Large intestine (tissue), 3 donors: ENCODE results near the gene ABCD3. TPM values are rescaled to one million over a fixed set of nuclear protein-coding genes. Genes with fewer than 3 reads are reported as not detected.

Experiments used
- DNase-seq, 2 donors: peaks; one replicate each; pipeline versions ENCODE4 v3.0.0 to v3.0.0-alpha.2; 2013
- H3K27ac ChIP-seq: one replicate; pipeline ENCODE4 v1.5.1; 2013; ENCODE audit warnings: low read length
- H3K27me3 ChIP-seq: 2 replicates; pipeline ENCODE4 v1.6.1; 2013; ENCODE audit warnings: low read length; ENCODE audit not compliant: control insufficient read depth, insufficient read depth
- H3K36me3 ChIP-seq: 2 replicates; pipeline ENCODE4 v1.6.1; 2013; ENCODE audit warnings: low read length; ENCODE audit not compliant: control insufficient read depth, insufficient read depth
- H3K4me1 ChIP-seq: one replicate; pipeline ENCODE4 v1.6.1; 2013; ENCODE audit warnings: low read length; ENCODE audit not compliant: control insufficient read depth, insufficient read depth
- H3K4me3 ChIP-seq: one replicate; pipeline ENCODE4 v1.5.1; 2013; ENCODE audit warnings: low read length
- H3K9me3 ChIP-seq: one replicate; pipeline ENCODE4 v1.6.1; 2013; ENCODE audit warnings: mild to moderate bottlenecking, low read depth, low read length, moderate library complexity; ENCODE audit not compliant: control insufficient read depth
- WGBS: methylation state at CpG from one replicate; pipeline ENCODE4 v1.1.5; 2013; ENCODE audit warnings: low lambda C conversion rate; ENCODE audit not compliant: insufficient coverage; 5-methylcytosine and 5-hydroxymethylcytosine counted together
- polyA plus RNA-seq: library from polyadenylated mRNA; unstranded; fragments of 120-200 nt; gene quantifications from one replicate; pipeline ENCODE4 v1.2.1, GENCODE V29; 2013

ABCD3 gene
- polyA plus RNA-seq, 1 donor, result 43.1 TPM

- peaks cover 7% of the 10 kb centered on the region for H3K4me1 ChIP-seq
- no peaks in the 10 kb centered on the region for H3K27me3 ChIP-seq
- H3K4me3 ChIP-seq, result no peak overlapping the region
- DNase-seq, result no peak
- no CpG with 5 or more reads among the region's 4 CpGs for WGBS
- H3K27ac ChIP-seq, result no peak overlapping the region
- H3K9me3 ChIP-seq, result no peaks in the 10 kb centered on the region
- H3K36me3 ChIP-seq, result no peaks in the 10 kb centered on the region
Observed at GRCh38 chr1:94543893-94544635, 125.9 kb downstream of the ABCD3 start.

- no peaks in the 10 kb centered on the region for H3K36me3 ChIP-seq
- peaks cover 7% of the 10 kb centered on the region for H3K4me1 ChIP-seq
- H3K4me3 ChIP-seq, result no peak overlapping the region
- H3K27me3 ChIP-seq, result no peaks in the 10 kb centered on the region
- H3K9me3 ChIP-seq, result no peaks in the 10 kb centered on the region
- no peak for DNase-seq
- H3K27ac ChIP-seq, result no peak overlapping the region
- WGBS, result 93% methylated on average over 2 of the region's 4 CpGs
Observed at GRCh38 chr1:94544706-94545490, 126.7 kb downstream of the ABCD3 start.

GRCh38 chr1:94549706-94550105 lies 131.5 kb downstream of the ABCD3 start:
- no peak overlapping the region for H3K4me3 ChIP-seq
- no peak for DNase-seq
- WGBS, result 100% methylated on average over 1 of the region's 5 CpGs
- H3K27me3 ChIP-seq, result no peaks in the 10 kb centered on the region
- peaks cover 29% of the 10 kb centered on the region for H3K4me1 ChIP-seq
- H3K27ac ChIP-seq, result no peak overlapping the region
- H3K36me3 ChIP-seq, result no peaks in the 10 kb centered on the region
- H3K9me3 ChIP-seq, result no peaks in the 10 kb centered on the region

GRCh38 chr1:94550396-94550795 lies 132.2 kb downstream of the ABCD3 start:
- Histone ChIP-seq H3K4me3 (no peak overlapping the region), H3K27ac (peak overlapping the region; percentile 66), H3K36me3 (no peaks in the 10 kb centered on the region), H3K9me3 (no peaks in the 10 kb centered on the region), H3K4me1 (peaks cover 29% of the 10 kb centered on the region), H3K27me3 (no peaks in the 10 kb centered on the region)
- no CpG with 5 or more reads among the region's 6 CpGs for WGBS
- DNase-seq, result no peak

- Histone ChIP-seq H3K27ac (peak overlapping the region; percentile 66), H3K27me3 (no peaks in the 10 kb centered on the region), H3K4me1 (peaks cover 29% of the 10 kb centered on the region), H3K9me3 (no peaks in the 10 kb centered on the region), H3K4me3 (no peak overlapping the region), H3K36me3 (no peaks in the 10 kb centered on the region)
- WGBS, result 20% methylated on average over 1 of the region's 5 CpGs
- peak; percentile 43 to 71 for DNase-seq
Observed at GRCh38 chr1:94550800-94551241, 132.6 kb downstream of the ABCD3 start.

GRCh38 chr1:94551449-94551848 lies 133.3 kb downstream of the ABCD3 start:
- Histone ChIP-seq H3K9me3 (no peaks in the 10 kb centered on the region), H3K4me3 (no peak overlapping the region), H3K4me1 (peaks cover 29% of the 10 kb centered on the region), H3K36me3 (no peaks in the 10 kb centered on the region), H3K27ac (no peak overlapping the region), H3K27me3 (no peaks in the 10 kb centered on the region)
- no peak for DNase-seq
- WGBS, result 86% methylated on average over 1 of the region's 7 CpGs

- DNase-seq, result peak in 1 of 2 donors; percentile 60
- peaks cover 29% of the 10 kb centered on the region for H3K4me1 ChIP-seq
- no peaks in the 10 kb centered on the region for H3K9me3 ChIP-seq
- no peaks in the 10 kb centered on the region for H3K36me3 ChIP-seq
- no CpG with 5 or more reads among the region's 8 CpGs for WGBS
- no peak overlapping the region for H3K27ac ChIP-seq
- H3K27me3 ChIP-seq, result no peaks in the 10 kb centered on the region
- no peak overlapping the region for H3K4me3 ChIP-seq
Observed at GRCh38 chr1:94552071-94552586, 133.9 kb downstream of the ABCD3 start.

- no peaks in the 10 kb centered on the region for H3K9me3 ChIP-seq
- no peaks in the 10 kb centered on the region for H3K27me3 ChIP-seq
- H3K4me3 ChIP-seq, result no peak overlapping the region
- H3K27ac ChIP-seq, result no peak overlapping the region
- H3K4me1 ChIP-seq, result peaks cover 29% of the 10 kb centered on the region
- H3K36me3 ChIP-seq, result no peaks in the 10 kb centered on the region
- WGBS, result no CpG with 5 or more reads among the region's 5 CpGs
- DNase-seq, result peak in 1 of 2 donors; percentile 45
Observed at GRCh38 chr1:94553323-94553730, 135.1 kb downstream of the ABCD3 start.

GRCh38 chr1:94553931-94554330 lies 135.7 kb downstream of the ABCD3 start:
- no peaks in the 10 kb centered on the region for H3K27me3 ChIP-seq
- H3K4me3 ChIP-seq, result no peak overlapping the region
- no peaks in the 10 kb centered on the region for H3K36me3 ChIP-seq
- no peak for DNase-seq
- H3K27ac ChIP-seq, result no peak overlapping the region
- H3K4me1 ChIP-seq, result peaks cover 29% of the 10 kb centered on the region
- H3K9me3 ChIP-seq, result no peaks in the 10 kb centered on the region
- no CpG with 5 or more reads among the region's 4 CpGs for WGBS

- H3K36me3 ChIP-seq, result no peaks in the 10 kb centered on the region
Observed at GRCh38 chr1:94554580-94554979, 136.4 kb downstream of the ABCD3 start.

More at GRCh38 chr1:94554580-94554979, 136.4 kb downstream of the ABCD3 start:
- DNase-seq, result no peak
- Histone ChIP-seq H3K4me3 (no peak overlapping the region), H3K4me1 (peaks cover 29% of the 10 kb centered on the region), H3K9me3 (no peaks in the 10 kb centered on the region), H3K27me3 (no peaks in the 10 kb centered on the region), H3K27ac (no peak overlapping the region)
- 100% methylated on average over 1 of the region's 5 CpGs for WGBS
